Prostate gland (tissue), 2 donors: ENCODE data around the gene TECPR2.

Experiments used
- POLR2A ChIP-seq: fragments of 450-650 bp; IDR thresholded peaks from one replicate; pipeline ENCODE4 v1.6.1; 2016; ENCODE audit warnings: antibody characterized with exemption, mild to moderate bottlenecking
- POLR2AphosphoS5 ChIP-seq: sonication (generic); formaldehyde crosslinking; IDR thresholded peaks from one replicate; pipeline ENCODE4 v1.6.1; 2017; ENCODE audit warnings: antibody characterized with exemption
- TF ChIP-seq, protein P1 (sequence below), 4 experiments: fragments of 200-600 bp in 2 of 4; fragments of 450-650 bp in 2 of 4; sonication (generic) in 2 of 4; IDR thresholded peaks; 1 replicate in 3 of 4; 2 replicates in 1 of 4; pipeline ENCODE4 v1.5.1; 2016 to 2019; ENCODE audit warnings: antibody characterized with exemption in 4 of 4, mild to moderate bottlenecking in 2 of 4, moderate library complexity in 2 of 4

DNA sequence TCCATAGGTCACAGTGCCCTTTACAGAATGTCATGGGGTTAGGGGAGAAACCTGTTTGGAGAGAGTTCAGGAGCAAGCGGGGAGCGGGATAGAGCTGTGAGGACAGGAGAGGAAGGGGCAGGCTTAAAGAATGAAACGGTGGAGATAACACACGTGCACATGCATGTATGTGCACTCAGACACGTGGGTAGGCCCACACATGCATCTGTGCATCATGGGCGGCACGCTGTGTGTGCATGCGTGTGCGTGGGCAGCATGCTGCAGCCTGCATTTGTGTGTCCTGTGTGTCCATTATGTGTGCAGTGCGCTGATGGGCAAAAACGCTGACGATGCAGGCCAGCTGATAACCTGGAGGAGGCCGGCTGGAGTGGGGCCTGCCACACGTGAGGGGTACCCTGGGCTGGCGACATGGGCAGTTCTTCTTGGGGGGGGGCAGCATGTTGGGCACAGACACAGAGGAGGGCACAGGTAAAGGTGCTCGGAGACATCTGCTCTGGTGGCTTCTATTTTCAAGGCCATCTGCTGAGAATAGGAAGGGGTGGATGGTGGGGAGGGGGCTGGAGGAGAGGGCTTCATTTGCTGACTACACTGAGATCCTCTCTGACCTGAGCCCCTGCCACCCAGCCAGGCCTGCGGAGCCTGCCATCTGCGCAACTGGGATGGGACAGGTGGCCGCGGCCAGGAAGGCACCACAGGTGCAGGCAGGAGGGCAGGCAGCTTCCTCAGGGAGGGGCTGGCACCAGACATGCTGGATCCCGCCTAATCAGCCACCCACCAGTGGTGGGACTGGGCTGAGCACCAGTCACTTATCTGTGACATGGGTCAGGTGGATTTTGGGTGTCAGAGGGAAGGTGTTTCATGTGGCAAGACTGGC lies 151.4 kb downstream of the TECPR2 start:
- TF ChIP-seq, protein P1, sequence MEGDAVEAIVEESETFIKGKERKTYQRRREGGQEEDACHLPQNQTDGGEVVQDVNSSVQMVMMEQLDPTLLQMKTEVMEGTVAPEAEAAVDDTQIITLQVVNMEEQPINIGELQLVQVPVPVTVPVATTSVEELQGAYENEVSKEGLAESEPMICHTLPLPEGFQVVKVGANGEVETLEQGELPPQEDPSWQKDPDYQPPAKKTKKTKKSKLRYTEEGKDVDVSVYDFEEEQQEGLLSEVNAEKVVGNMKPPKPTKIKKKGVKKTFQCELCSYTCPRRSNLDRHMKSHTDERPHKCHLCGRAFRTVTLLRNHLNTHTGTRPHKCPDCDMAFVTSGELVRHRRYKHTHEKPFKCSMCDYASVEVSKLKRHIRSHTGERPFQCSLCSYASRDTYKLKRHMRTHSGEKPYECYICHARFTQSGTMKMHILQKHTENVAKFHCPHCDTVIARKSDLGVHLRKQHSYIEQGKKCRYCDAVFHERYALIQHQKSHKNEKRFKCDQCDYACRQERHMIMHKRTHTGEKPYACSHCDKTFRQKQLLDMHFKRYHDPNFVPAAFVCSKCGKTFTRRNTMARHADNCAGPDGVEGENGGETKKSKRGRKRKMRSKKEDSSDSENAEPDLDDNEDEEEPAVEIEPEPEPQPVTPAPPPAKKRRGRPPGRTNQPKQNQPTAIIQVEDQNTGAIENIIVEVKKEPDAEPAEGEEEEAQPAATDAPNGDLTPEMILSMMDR (IDR thresholded peaks at IDR 0.05): no peak
- TF ChIP-seq POLR2A: no peak
- no peak for TF ChIP-seq POLR2AphosphoS5
